ENCODE measurements around the gene TBCK. TPM values are rescaled to one million over a fixed set of nuclear protein-coding genes. Genes with fewer than 3 reads are reported as not detected.
"Not testable (repeated sequence)": the region's sequence is repeated elsewhere in the genome, so short reads cannot be mapped to it uniquely, and the experiment has no call there.

Gene TBCK
- total and polyA plus RNA-seq, 2 donors (not counting 3 experiments of a cell fraction or from before 2014, with no cell fraction given): 18.2 to 38.6 TPM

GRCh38 chr4:106114270-106114669 is 201.7 kb downstream of the TBCK start:
- FAIRE-seq (no peak), DNase-seq (ENCODE audit: low read depth, low spot score) (no peak)
- Histone ChIP-seq H3K9me1 (replicated peaks; ENCODE audit: control insufficient read depth, extremely low read depth, insufficient read depth, low read length) (no peaks in the 10 kb centered on the region), H2AFZ (ENCODE audit: low read depth, low read length) (no peak overlapping the region), H3K36me3 (ENCODE audit: control insufficient read depth in 2 of 2, extremely low read depth in 1 of 2, insufficient read depth in 2 of 2, low read length in 2 of 2) (no peaks in the 10 kb centered on the region), H3K9ac (replicated peaks; ENCODE audit: extremely low read depth, insufficient read depth, low read length) (no peak overlapping the region), H4K20me1 (replicated peaks; ENCODE audit: control insufficient read depth, extremely low read depth, insufficient read depth, low read length) (no peaks in the 10 kb centered on the region), H3K9me3 (replicated peaks; ENCODE audit: control insufficient read depth, insufficient read depth, low read length) (no peaks in the 10 kb centered on the region), H3K27me3 (ENCODE audit: control insufficient read depth in 2 of 2, insufficient read depth in 2 of 2, low read length in 2 of 2) (no peaks in the 10 kb centered on the region), H3K27ac (ENCODE audit: insufficient read depth, low read depth, low read length) (no peak overlapping the region), H3K4me2 (ENCODE audit: insufficient read depth, low read length) (no peak overlapping the region), H3K79me2 (ENCODE audit: control insufficient read depth, insufficient read depth, low read length) (no peaks in the 10 kb centered on the region), H3K4me3 (replicated peaks in 1 of 3; ENCODE audit: insufficient read depth in 1 of 3, low read depth in 1 of 3, low read length in 3 of 3) (no peak overlapping the region), H3K4me1 (ENCODE audit: control insufficient read depth, extremely low read depth, insufficient read depth, low read length) (no peaks in the 10 kb centered on the region)
- dilution Hi-C loops (cut with MboI; ENCODE audit: extremely low pct_ligation_motif_present, low sequenced_read_pairs): no loop called here
- no TSS peak for BruUV-seq (replicated peaks)
- ChIA-PET CTCF (no interaction called here), POLR2A (no interaction called here)
- intact Hi-C loops (cut with micrococcal nuclease): no loop called here
- TF ChIP-seq POLR2A (IDR thresholded peaks at IDR 0.05; ENCODE audit: low read depth, low read length): no peak
- no peak for TF ChIP-seq FOS (IDR thresholded peaks at IDR 0.05; ENCODE audit: borderline replicate concordance, insufficient read depth, low read length)
- TF ChIP-seq MYC (IDR thresholded peaks at IDR 0.05; ENCODE audit: low read depth, low read length): no peak
- no peak for TF ChIP-seq JUN (IDR thresholded peaks at IDR 0.05; ENCODE audit: borderline replicate concordance, insufficient read depth, insufficient read length, low read depth)
- no peak for TF ChIP-seq EZH2 (IDR thresholded peaks at IDR 0.05; ENCODE audit: borderline replicate concordance, low read depth, low read length, severe bottlenecking)
- TF ChIP-seq CTCF (IDR thresholded peaks at IDR 0.05; ENCODE audit: extremely low read depth in 1 of 2, insufficient read depth in 1 of 2, low read depth in 1 of 2, low read length in 2 of 2): no peak
- TF ChIP-seq GATA2 (IDR thresholded peaks at IDR 0.05; ENCODE audit: insufficient read depth, insufficient read length, low read depth, low read length): no peak
- no peak for TF ChIP-seq MAX (IDR thresholded peaks at IDR 0.05; ENCODE audit: insufficient read depth, insufficient read length)
- TF ChIP-seq POLR2AphosphoS5 (IDR thresholded peaks at IDR 0.05; ENCODE audit: insufficient read depth, low read depth, low read length): no peak

- not testable (repeated sequence) for H3K79me2 ChIP-seq (ENCODE audit: control insufficient read depth, insufficient read depth, low read length); FAIRE-seq; H3K4me3 ChIP-seq (replicated peaks in 1 of 3; ENCODE audit: insufficient read depth in 1 of 3, low read depth in 1 of 3, low read length in 3 of 3)
Measured at GRCh38 chr4:106111778-106112469, 204.1 kb downstream of the TBCK start.

More at GRCh38 chr4:106111778-106112469, 204.1 kb downstream of the TBCK start:
- H3K27me3 ChIP-seq (ENCODE audit: control insufficient read depth in 2 of 2, insufficient read depth in 2 of 2, low read length in 2 of 2); BruUV-seq (replicated peaks); H3K27ac ChIP-seq (ENCODE audit: insufficient read depth, low read depth, low read length); intact Hi-C loops (cut with micrococcal nuclease); dilution Hi-C loops (cut with MboI; ENCODE audit: extremely low pct_ligation_motif_present, low sequenced_read_pairs); POLR2A ChIA-PET; H3K9me3 ChIP-seq (replicated peaks; ENCODE audit: control insufficient read depth, insufficient read depth, low read length); CTCF ChIA-PET; H3K9me1 ChIP-seq (replicated peaks; ENCODE audit: control insufficient read depth, extremely low read depth, insufficient read depth, low read length); H2AFZ ChIP-seq (ENCODE audit: low read depth, low read length); DNase-seq (ENCODE audit: low read depth, low spot score); H4K20me1 ChIP-seq (replicated peaks; ENCODE audit: control insufficient read depth, extremely low read depth, insufficient read depth, low read length); H3K4me1 ChIP-seq (ENCODE audit: control insufficient read depth, extremely low read depth, insufficient read depth, low read length); H3K36me3 ChIP-seq (ENCODE audit: control insufficient read depth in 2 of 2, extremely low read depth in 1 of 2, insufficient read depth in 2 of 2, low read length in 2 of 2); H3K4me2 ChIP-seq (ENCODE audit: insufficient read depth, low read length); H3K9ac ChIP-seq (replicated peaks; ENCODE audit: extremely low read depth, insufficient read depth, low read length): not testable (repeated sequence)
